NCI-H2081 (cell line): ENCODE measurements around the gene RPTOR.
A peak's percentile ranks its signal among the peaks of the same experiment; 100 is the strongest.

Source experiments
- DNase-seq, 2 experiments: peaks; one replicate each; lab custom pipeline; 2025; lab: John Stamatoyannopoulos, UW

RPTOR gene

DNA sequence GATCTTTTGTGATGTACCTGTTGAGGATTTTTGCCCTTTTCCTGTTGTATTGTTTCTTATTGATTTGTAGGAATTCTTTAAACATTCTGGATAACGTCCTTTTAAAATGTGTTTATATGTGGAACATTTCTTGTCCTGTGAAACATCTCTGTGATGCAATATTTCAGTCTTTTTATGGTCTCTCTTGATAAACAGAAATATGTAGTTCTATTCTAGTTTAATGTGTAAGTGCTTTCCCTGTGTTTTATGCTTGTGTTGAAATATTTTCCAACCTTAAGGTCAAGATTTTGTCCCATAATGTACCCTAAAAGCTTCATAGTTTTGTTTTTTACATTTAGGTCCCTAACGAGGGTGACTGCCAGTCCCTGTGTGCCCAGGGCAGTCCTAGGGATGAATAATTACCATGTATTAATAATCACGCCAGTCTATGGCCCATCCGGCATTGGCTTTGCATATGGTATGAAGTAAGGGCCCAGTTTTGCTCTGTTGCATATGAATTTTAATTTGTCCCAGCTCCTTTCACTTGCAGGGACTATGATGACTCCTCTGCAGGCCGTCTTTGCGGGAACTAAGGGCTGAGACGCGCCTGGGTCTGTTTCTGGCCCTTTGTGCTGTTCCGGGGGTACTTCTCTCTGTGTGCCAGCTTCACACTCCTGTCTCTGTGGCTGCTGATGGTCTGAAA lies 44.2 kb downstream of the RPTOR start:
- no peak for DNase-seq

DNA sequence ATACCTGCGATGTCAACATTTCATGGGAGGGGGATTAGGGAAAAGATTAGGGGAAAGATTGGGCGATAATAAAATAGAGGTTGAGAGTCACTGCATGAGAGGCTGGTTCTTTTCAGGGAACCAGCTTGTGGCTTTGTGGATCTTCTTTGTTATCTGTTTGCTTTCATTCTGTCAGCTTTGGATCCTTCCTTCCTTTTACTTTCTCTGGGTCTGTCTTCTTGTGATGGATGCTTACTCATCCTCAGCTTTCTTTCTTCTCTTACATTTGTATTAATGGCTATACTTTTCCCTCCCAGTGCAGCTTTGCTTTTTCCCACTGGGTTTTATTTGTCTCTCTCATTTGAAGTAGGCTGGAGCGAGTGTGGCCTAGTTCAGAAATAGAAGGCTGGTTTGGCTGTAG lies 47.1 kb downstream of the RPTOR start:
- DNase-seq: no peak

DNA sequence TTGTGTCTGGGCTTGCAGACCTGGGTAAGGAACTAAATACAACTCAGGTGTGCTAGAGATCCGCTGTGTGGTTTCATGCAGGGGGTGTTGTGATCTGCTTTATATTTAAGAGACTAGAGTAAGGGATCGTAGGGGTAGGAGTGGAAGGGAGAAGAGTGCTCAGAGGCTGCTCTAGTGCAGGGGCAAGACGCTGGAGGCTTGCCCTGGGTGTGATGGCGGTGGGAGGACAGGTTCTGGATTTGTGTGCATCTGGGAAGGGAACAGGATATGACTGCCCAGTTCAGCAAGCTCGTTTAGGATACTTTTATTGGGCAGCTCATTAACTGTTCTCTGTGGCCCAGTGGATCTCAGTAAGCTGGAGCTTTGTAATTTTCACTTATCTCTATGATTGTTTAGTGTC lies 47.6 kb downstream of the RPTOR start:
- DNase-seq: no peak

DNA sequence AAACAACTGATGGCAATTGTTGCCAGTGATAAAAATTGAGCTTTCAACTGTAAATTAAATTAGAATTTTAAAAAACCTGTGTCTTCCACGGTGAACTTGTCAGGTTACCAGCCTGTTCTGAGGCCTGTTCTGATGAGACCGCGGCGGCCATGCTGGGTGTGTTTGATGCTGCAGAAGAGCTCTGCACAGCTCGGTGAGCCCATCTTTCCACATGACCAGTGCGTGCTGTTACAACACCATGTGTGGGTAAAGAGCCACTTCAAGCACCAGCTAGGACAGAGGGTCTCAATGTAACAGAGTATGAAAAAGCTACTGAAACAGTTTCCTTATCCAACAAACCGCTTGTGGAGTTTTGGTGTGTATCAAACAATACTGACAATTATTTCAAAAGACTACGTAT lies 48.5 kb downstream of the RPTOR start:
- DNase-seq: no peak

DNA sequence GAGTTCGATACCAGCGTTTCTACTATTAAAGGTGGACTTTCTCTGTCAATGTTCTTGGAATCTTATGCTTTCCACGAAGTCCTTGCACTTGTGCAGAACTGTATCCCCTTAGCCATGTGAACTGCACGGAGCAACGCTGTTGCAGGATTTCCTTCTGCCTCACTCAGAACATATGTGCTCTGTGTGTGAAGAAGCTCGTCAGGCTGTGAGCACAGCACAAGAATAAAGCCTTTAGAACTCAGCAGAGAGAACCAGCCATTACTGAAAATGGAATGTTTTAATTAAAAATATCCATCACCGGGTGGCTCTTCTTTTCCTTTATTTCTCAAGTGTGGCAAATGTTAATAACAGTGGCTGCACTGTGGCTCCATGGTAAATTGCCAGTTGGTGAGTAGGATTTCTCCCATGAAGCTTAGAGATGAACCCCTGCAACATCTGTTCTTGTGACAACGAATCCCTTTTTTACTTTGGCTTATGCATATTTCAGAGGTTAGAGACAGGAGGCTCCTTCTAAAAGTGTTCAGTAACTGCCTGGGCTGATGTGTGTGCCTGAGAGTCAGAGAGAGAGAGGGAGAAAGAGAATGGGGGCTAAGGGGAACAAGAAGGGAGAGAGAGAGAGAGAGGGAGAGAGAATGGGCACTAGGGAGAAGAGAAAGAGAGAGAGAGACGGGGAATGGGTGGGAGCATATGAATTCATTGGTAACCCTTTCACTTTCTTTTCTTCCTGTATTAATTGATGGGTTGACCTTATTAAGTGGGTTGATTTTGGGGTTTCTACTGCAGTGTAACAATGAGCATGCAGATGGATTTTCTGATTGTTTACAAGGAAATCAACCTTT lies 50.0 kb downstream of the RPTOR start:
- no peak for DNase-seq

DNA sequence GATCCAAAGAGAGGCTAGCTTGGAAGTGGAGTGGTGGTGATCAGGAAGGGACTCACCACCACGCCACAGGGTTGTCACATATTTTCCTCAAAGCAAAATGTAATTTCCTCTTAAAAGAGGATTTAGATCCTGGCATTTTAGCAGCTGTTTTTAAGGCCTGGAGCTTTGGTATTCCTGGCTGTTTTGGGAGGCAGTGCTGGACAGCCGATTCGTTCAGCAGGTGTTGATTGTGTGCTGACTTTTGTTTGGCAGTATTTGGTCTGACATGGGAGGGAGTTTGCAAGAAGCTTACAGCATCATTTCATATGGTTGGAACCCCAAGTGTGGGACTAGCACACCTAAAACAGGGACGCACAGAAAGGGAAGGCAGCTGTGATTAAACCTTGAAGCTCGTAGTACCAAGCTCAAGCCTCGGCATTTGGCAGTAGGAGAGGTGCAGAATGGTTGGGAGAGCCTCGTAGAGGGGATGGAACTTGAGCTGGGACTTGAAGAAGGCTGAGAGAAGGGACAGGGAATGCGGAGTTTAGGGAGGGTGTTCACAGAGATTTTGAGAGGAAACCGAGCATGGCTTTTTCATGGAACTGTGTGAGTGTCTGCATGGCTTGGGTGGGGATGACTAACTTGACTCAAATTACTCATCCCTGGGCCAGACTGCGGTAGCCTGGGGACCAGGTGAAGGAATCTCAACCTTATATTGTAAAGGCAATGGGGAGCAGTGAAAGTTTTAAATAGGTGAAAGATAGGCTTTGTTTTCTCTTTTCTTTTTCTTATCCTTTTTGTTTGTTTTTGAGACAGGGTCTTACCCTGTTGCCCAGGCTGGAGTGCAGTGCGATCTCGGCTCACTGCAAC lies 52.3 kb downstream of the RPTOR start:
- DNase-seq: no peak

DNA sequence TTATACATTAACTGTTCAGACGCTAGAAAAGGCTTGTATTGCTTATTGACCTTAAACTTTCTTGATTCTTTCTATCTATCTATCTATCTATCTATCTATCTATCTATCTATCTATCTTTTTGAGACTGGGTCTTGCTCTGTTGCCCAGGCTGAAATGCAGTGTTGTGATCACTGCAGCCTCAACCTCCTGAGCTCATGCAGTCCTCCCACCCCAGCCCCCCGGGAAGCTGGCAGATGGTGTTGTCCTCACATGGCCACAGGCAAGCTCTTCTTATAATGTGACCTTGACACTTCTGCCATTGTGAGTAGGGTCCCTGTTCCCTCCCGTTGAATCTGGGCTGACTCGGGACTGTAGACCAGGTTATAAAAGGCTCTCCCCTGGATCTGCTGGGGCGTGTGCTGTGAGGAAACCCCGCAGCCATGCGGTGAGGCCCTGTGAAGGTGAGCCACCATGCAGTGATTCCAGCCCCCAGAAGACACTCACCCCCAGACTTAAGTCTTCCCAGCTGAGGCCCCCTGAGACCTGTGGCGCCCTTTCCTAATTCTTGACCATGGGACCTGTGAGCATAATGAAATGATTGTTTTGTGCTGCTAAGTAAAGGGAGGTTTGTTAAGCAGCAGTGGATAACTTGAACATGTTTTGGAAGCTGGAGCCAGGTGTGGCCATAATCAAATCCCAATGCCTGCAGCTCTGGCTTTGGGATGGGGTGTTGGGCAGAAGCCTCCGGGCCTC lies 54.3 kb downstream of the RPTOR start:
- DNase-seq: no peak

DNA sequence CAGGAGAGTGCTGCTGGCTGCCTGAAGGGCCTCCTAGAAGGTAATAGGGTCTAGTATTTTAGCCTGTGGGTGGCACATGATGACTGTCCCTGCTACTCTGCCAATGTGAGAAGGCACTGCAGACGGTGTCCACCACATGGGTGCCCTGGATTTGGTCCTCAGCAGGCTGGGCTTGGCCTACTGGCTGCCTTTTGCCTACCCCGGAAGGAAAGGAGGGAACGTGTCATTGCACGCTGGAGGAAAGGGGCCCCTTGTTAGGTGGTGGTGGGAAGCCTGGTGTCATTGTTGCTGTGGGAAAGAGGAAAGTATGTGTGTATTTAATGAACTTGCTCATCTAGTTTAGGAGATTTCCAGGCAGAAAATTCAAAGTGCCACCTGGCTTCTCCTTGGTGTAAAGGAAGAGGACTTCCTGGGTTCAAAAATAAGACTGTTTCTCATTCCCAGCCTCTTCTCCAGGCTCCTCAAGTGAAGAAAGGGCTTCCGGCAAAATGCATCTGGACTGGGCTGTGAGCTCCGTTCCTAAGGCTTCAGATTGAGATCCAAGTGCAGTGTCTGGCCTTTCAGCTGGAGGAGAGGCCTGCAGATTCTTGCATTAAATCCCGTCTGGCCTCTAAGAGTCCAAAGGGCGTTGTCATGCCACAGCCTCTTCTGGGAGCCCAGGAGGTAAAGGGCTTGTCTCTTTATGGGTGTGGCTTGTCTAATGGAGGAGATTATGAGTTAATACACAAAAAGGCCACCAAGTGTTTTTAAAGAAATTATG lies 55.1 kb downstream of the RPTOR start:
- DNase-seq: no peak

DNA sequence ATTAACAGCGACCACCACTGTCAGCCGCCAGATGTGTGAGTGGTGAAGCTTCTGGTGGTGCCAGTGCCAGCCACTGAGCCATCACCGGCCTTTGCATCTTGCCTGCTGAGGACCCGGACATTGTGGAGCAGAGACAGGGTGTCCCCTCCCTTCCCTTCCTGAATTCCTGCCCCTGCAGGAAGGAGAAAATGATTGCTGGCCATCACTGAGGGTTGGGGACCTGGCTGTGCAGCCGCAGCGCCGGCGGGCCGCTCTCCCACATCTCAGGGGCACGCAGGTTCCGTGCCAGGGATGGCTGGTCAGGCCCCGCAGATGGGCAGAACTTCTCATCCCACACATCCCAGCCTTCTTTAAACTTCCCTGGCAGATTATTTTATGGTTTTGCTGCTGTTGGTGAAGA lies 56.5 kb downstream of the RPTOR start:
- no peak for DNase-seq

DNA sequence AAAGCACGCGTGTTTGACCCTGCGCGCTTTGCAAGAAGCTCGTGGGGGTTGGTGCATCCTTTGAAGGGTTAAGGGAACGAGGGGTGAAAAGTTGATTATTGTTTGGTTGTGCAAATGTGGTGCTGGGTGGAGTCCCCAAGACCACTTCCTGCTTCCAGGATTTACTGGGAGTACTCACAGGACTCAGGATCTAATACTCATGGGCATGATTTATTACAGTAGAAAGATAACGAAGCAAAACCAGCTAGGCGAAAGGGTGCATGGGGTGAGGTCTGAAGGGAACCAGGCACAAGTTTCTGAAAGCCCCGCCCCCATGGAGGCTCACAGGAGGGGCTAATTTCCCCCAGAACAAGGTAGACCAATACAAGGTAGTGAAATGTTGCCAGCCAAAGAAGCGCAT lies 58.8 kb downstream of the RPTOR start:
- DNase-seq: no peak

DNA sequence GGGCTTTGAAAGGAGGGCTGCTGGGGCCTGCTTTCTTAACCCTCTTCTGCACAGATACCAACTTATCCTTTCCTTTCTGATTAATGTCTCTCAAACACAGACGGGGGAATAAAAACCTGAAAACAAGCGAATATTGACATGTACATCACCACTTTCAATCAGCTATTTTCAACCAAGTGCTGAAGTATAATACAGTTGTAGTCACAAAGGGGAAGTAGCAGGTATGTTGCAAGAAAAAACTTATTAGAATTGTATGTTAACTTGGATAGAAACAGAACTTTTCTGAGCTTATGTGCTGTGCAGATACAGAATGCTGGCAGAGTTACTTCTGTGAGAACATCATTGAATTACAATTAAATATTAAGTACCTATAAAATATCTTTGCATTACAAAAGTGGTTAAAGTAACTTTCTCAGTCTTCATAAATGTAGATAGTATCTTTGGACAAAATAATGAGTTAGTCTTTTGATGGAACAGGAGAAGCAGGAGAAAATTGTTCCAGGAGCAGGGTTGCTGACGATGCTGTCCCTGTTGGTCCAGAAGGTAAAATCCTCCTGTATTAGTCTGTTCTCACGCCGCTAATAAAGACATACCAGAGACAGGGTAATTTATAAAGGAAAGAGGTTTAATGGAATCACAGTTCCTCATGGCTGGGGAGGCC lies 59.5 kb downstream of the RPTOR start:
- DNase-seq: no peak

DNA sequence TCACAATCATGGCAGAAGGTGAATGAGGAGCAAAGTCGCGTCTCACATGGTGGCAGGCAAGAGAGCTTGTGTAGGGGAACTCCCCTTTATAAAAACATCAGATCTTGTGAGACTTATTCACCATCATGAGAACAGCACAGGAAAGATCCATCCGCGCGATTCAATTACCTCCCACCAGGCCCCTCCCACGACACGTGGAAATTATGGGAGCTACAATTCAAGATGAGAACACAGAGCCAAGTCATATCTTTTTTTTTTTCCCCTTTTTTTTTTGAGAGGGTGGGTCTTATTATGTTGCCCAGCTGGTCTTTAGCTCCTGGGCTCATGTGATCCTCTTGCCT lies 60.0 kb downstream of the RPTOR start:
- no peak for DNase-seq

DNA sequence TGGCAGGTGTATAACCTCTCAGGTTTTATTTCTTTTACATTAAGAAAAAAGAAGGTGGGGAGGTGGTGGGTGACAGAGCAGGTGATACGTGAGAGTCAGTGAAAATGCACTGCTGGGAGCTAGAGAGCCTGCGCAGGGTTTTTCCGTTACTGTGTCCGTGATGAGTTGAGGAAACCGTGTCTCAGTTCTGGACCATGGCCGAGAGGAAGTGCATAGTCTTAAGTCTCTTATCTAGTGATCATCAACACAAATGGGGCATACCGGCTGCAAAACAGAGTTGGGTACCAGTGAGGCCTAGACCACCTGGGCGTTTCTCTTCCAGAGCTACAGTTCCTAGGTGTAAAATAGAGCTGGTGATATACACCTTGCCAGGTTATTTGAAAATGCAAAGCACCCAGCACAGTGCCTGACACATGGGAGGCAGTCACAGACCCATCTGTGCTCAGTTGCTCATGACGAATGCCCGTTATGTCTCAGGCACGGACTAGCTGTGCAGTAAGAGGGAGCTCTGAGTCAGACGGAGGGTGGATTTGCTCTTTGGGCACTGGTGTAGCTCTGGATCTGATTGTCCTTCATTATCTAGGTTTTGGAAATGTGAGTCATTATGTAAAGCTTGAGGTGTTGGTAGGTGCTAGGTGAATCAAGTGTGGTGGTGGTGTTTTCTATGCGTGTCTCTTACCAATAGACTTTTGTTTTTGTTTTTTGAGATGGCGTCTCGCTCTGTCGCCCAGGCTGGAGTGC lies 60.9 kb downstream of the RPTOR start:
- DNase-seq: no peak

DNA sequence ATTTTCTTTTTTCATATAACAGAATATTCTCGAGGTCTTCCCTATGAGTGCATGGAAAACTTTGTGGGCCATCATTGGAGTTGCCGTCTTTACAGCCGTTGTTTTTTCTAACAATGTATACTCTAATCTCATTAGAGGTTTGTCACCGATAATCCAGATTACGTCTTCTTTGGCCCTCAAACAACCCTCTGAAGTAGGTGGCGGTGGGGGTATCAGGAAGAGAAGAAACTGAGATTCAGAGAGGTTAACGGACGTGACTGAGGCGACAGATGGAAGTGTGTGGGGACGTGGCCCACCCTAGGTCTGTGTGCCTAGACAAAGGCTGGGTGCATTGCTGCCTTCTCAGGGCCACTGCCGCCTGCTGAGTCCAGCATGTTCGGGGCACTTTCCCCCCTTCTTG lies 63.7 kb downstream of the RPTOR start:
- DNase-seq: no peak

DNA sequence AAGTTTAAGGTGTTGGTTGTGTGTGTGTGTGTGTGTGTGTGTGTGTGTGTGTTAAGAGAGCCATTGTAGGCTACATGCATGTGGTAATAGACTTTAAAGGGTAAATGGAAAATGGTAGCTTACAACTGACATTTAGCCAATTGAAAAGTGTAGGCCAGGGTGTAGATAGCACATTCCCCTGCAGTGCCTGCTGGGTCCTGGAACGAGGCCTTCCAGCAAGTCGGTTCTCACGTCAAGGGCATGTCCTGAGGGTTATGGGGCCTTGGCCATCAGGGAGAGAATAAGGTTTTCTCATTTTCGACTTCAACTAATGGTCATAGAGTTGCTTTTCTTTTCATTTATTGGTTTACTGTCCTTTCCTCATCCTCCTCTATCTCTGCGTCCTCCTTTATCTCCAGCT lies 65.1 kb downstream of the RPTOR start:
- no peak for DNase-seq

DNA sequence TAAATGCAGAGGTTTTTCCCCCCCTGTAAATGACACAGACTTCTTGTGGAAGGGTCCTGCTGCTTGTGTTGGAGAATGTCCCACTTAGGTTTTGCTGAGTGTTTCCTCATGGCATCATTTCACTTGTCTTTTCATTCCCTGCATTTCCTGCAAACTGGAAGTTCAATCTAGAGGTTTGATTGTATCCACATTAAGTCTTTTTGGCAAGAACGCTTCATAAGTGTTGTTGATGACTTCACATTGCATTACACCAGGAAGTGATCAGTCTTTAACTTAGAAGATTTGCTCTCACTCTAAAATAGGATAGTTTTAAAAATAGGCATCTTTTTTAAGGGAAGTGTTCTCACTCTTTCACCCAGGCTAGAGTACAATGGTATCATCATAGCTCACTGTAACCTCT lies 67.2 kb downstream of the RPTOR start:
- DNase-seq: no peak

DNA sequence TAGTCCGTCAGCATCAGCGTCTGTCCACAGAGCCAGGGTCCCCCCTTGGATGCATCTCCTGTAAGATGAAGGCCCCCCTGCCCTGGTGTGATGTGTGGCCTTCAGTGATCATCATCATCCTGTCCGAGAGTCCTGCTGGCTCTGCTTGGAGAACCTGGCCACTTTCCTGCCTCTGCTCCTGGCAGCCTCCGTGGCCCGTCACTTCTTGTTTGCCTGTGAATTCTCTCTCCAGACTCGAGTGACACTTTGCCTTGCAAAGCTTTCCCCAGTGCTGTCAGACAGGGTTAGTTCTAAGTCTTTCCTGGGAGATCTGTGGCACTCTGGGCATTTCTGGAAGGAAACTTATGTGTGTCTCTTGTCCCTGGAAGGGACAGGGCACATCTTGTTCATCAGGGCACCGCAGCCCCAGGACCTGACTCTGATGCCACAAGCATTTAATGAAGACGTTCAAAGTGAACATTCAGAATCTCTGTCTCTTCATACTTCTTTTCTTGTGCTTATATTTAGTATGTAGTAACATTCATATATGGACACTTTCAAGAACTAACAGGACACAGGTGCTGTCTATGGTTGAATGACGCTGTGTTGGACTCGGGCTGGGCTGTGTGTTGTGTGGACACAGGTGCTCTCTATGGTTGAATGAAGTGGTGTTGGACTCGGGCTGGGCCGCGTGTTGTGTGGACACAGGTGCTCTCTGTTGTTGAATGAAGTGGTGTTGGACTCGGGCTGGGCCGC lies 68.5 kb downstream of the RPTOR start:
- peak in 1 of 2 experiments; percentile 86 for DNase-seq

DNA sequence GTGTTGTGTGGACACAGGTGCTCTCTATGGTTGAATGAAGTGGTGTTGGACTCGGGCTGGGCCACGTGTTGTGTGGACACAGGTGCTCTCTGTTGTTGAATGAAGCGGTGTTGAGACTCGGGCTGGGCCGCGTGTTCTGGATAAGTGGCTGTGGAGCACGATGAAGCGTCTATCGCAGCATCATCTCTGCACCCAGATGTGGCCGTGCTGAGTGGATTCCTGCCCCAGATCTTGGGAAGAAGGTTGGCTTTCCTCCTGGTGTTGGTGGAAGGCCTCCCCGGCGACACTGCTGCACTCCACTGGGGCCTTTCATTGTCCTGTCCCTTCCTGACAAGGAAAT lies 69.1 kb downstream of the RPTOR start:
- DNase-seq: peak in 1 of 2 experiments; percentile 61

DNA sequence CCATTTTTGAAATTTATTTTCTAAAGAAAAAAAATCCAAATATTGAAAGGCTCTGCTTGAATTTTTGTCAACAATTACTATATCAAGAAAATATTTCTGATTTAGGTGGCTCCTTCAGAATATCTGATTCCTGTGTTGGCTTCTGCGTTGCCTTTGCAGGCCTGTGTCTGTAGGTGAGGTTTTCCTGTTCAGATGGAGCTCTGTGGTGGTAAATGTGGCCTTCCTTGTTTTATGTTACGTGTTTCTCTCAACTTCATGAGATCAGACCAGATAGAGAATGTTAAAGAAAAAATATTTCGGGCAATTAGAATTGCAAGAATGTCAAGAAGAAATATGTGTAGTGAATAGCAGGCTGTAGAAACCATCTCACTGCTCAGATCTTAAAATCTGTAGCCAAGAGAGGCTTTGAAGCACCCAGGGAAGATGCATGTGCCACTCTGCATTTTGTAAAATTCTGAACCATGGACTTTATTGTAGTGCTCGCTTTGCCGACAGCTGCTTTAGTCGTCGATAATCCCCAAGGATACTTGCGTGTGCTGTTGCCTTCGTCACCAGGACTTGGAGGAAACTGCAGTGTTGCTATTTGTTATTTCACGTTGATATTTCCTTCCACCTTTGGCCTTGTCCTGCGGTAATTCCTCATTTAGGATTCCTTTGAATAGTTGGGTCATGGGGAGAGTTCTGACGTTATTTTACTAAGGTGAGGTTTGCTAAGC lies 69.9 kb downstream of the RPTOR start:
- DNase-seq: no peak
